ENCODE data around the gene TRIP13. TPM values are rescaled to one million over a fixed set of nuclear protein-coding genes. Genes with fewer than 3 reads are reported as not detected.

Gene TRIP13
- polyA plus RNA-seq, 1 donor from 2014 or later: 2.1 TPM

DNA sequence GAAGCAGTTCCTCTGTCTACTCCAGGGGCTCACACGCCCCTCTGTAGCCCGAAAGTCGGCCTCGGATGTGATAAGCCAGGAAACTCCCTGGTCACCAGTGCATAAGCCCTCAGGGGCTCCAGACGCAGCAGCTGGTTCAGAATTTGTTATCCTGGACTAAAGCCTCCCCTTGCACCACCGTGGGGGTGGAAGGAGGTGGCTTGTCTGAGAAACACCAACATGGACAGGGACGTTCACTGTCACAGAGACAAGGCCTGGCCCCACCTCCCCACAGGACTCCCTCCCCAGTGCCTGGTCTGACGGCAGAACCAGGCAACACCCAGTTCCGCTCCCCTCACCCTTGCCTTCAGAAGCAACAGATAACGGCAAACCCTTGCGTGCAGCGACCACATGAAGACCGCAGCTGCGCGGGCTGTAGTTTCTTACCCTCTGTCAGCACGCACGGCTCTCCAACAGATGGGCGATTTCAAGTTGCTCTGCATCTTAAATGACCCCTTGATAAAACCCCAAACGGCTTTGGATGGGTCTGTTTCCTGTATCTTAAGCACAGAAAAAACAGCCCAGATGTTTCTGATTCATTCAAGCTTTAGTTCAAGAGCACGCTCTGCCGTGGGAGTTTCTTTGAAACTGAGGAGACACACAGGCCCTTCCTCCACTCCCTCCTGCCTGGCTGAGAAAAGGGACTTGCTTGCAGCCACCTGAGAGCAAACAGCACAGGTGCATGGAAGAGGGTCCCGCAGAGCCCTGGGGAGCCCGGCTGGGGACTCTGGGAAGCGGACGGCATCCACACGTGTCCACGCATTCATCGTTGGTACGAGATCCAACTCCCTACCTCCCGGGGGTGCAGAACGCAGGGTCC, 71.2 kb downstream of the TRIP13 start:
- no peaks in the 10 kb centered on the region for H3K9me3 ChIP-seq (ENCODE audit: low read length)
- H4K20me1 ChIP-seq (ENCODE audit: insufficient read depth): no peaks in the 10 kb centered on the region
- TF ChIP-seq TAF1 (IDR thresholded peaks at IDR 0.05; ENCODE audit: low read depth): no peak
- no peak for TF ChIP-seq SMC3 (conservative IDR thresholded peaks at IDR 0.05; ENCODE audit: poor library complexity)
- TF ChIP-seq, protein P1, sequence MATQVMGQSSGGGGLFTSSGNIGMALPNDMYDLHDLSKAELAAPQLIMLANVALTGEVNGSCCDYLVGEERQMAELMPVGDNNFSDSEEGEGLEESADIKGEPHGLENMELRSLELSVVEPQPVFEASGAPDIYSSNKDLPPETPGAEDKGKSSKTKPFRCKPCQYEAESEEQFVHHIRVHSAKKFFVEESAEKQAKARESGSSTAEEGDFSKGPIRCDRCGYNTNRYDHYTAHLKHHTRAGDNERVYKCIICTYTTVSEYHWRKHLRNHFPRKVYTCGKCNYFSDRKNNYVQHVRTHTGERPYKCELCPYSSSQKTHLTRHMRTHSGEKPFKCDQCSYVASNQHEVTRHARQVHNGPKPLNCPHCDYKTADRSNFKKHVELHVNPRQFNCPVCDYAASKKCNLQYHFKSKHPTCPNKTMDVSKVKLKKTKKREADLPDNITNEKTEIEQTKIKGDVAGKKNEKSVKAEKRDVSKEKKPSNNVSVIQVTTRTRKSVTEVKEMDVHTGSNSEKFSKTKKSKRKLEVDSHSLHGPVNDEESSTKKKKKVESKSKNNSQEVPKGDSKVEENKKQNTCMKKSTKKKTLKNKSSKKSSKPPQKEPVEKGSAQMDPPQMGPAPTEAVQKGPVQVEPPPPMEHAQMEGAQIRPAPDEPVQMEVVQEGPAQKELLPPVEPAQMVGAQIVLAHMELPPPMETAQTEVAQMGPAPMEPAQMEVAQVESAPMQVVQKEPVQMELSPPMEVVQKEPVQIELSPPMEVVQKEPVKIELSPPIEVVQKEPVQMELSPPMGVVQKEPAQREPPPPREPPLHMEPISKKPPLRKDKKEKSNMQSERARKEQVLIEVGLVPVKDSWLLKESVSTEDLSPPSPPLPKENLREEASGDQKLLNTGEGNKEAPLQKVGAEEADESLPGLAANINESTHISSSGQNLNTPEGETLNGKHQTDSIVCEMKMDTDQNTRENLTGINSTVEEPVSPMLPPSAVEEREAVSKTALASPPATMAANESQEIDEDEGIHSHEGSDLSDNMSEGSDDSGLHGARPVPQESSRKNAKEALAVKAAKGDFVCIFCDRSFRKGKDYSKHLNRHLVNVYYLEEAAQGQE (IDR thresholded peaks at IDR 0.05; ENCODE audit: borderline replicate concordance): no peak
- no peak for TF ChIP-seq EZH2 (IDR thresholded peaks at IDR 0.05; ENCODE audit: borderline replicate concordance, insufficient read depth, low read length, poor library complexity, severe bottlenecking)
- TF ChIP-seq, protein P2, sequence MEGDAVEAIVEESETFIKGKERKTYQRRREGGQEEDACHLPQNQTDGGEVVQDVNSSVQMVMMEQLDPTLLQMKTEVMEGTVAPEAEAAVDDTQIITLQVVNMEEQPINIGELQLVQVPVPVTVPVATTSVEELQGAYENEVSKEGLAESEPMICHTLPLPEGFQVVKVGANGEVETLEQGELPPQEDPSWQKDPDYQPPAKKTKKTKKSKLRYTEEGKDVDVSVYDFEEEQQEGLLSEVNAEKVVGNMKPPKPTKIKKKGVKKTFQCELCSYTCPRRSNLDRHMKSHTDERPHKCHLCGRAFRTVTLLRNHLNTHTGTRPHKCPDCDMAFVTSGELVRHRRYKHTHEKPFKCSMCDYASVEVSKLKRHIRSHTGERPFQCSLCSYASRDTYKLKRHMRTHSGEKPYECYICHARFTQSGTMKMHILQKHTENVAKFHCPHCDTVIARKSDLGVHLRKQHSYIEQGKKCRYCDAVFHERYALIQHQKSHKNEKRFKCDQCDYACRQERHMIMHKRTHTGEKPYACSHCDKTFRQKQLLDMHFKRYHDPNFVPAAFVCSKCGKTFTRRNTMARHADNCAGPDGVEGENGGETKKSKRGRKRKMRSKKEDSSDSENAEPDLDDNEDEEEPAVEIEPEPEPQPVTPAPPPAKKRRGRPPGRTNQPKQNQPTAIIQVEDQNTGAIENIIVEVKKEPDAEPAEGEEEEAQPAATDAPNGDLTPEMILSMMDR (IDR thresholded peaks at IDR 0.05; ENCODE audit: poor library complexity, severe bottlenecking): no peak
- no peak for TF ChIP-seq MXI1 (conservative IDR thresholded peaks at IDR 0.05; ENCODE audit: poor library complexity, severe bottlenecking)
- no peak for TF ChIP-seq POLR2AphosphoS5 (IDR thresholded peaks at IDR 0.05)
- no peak for TF ChIP-seq EP300 (conservative IDR thresholded peaks at IDR 0.05; ENCODE audit: poor library complexity, severe bottlenecking)
- no peak for TF ChIP-seq RAD21 (conservative IDR thresholded peaks at IDR 0.05)
- no peaks in the 10 kb centered on the region for H3K27me3 ChIP-seq (ENCODE audit: insufficient read depth, low read depth, low read length)
- H3K4me3 ChIP-seq (ENCODE audit: low read length): no peak overlapping the region
- no peak overlapping the region for H3K4me2 ChIP-seq (ENCODE audit: low read length)
- H3K9me2 ChIP-seq (ENCODE audit: insufficient read depth, low read length): no peaks in the 10 kb centered on the region
- H3K79me2 ChIP-seq (replicated peaks; ENCODE audit: insufficient read depth, low read length): no peaks in the 10 kb centered on the region
- no peaks in the 10 kb centered on the region for H3K36me3 ChIP-seq (ENCODE audit: insufficient read depth, low read length)
- no peaks in the 10 kb centered on the region for H3F3A ChIP-seq (ENCODE audit: insufficient read depth, low read length, poor library complexity, severe bottlenecking)
- H3K27ac ChIP-seq (ENCODE audit: low read length): no peak overlapping the region
- no peak overlapping the region for H3K9ac ChIP-seq (ENCODE audit: low read length)
- no peak overlapping the region for H2AFZ ChIP-seq (ENCODE audit: low read depth, low read length)

DNA sequence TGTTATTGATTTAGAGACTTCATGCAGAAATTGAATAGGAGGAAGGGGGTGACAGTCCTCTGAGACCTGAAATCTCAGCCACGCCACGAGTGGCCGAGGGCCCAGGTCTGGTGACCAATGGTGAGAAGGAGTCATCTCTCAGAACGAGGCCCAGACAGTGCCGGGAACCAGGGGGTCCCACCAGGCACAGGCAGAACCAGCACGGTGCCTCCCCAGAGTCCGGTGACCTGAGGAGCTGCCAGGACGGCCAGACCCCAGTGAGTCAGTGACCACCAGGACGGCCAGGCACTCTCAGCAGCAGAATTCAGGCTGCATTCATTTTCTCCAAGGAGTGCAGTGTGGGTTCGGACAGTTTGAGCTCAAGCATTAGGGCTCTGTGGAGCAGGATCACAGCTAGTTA, 72.1 kb downstream of the TRIP13 start:
- Histone ChIP-seq H3K27ac (ENCODE audit: low read length) (no peak overlapping the region), H4K20me1 (ENCODE audit: insufficient read depth) (no peaks in the 10 kb centered on the region), H3K4me2 (ENCODE audit: low read length) (no peak overlapping the region), H3K4me3 (ENCODE audit: low read length) (no peak overlapping the region), H3K36me3 (ENCODE audit: insufficient read depth, low read length) (no peaks in the 10 kb centered on the region), H3K9me2 (ENCODE audit: insufficient read depth, low read length) (no peaks in the 10 kb centered on the region), H2AFZ (ENCODE audit: low read depth, low read length) (no peak overlapping the region), H3F3A (ENCODE audit: insufficient read depth, low read length, poor library complexity, severe bottlenecking) (no peaks in the 10 kb centered on the region), H3K79me2 (replicated peaks; ENCODE audit: insufficient read depth, low read length) (no peaks in the 10 kb centered on the region), H3K27me3 (ENCODE audit: insufficient read depth, low read depth, low read length) (no peaks in the 10 kb centered on the region), H3K9me3 (ENCODE audit: low read length) (no peaks in the 10 kb centered on the region), H3K9ac (ENCODE audit: low read length) (no peak overlapping the region)
- TF ChIP-seq EZH2 (IDR thresholded peaks at IDR 0.05; ENCODE audit: borderline replicate concordance, insufficient read depth, low read length, poor library complexity, severe bottlenecking): no peak
- no peak for TF ChIP-seq SMC3 (conservative IDR thresholded peaks at IDR 0.05; ENCODE audit: poor library complexity)
- no peak for TF ChIP-seq TAF1 (IDR thresholded peaks at IDR 0.05; ENCODE audit: low read depth)
- TF ChIP-seq, protein P2 (IDR thresholded peaks at IDR 0.05; ENCODE audit: poor library complexity, severe bottlenecking): no peak
- no peak for TF ChIP-seq EP300 (conservative IDR thresholded peaks at IDR 0.05; ENCODE audit: poor library complexity, severe bottlenecking)
- TF ChIP-seq POLR2AphosphoS5 (IDR thresholded peaks at IDR 0.05): no peak
- TF ChIP-seq RAD21 (conservative IDR thresholded peaks at IDR 0.05): no peak
- no peak for TF ChIP-seq MXI1 (conservative IDR thresholded peaks at IDR 0.05; ENCODE audit: poor library complexity, severe bottlenecking)
- TF ChIP-seq, protein P1 (IDR thresholded peaks at IDR 0.05; ENCODE audit: borderline replicate concordance): no peak
